Measurements from ENCODE around the gene FANCI. TPM values are rescaled to one million over a fixed set of nuclear protein-coding genes. Genes with fewer than 3 reads are reported as not detected.
A peak's percentile ranks its signal among the peaks of the same experiment; 100 is the strongest.
"Not testable (repeated sequence)": the region's sequence is repeated elsewhere in the genome, so short reads cannot be mapped to it uniquely, and the experiment has no call there.

Gene FANCI
- total RNA-seq, 1 experiment from 2014 or later, result 135 TPM

DNA sequence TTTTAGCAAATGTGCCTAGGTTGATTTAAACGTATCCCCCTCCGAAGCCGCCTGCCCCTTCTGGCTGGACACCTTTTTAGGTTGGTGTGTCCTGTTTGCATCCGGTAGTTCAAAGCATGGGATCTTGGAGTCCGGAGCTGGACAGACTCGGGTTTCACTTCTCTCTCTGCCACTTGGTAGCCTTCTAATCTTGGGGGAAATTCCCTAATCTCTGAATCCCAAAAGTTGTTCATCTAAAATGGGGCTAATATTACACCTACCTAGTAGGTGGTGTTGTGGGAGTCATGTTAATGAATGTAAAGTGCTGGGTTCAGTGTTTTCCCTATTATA is 760 bp downstream of the FANCI start:
- Histone ChIP-seq H3K4me1 (no peaks in the 10 kb centered on the region), H3K27ac (peak overlapping the region; percentile 57), H3K4me3 (peak overlapping the region; percentile 68), H3K36me3 (peaks cover 32% of the 10 kb centered on the region), H3K9me3 (replicated peaks) (peaks cover 3% of the 10 kb centered on the region), H3K27me3 (no peaks in the 10 kb centered on the region)
- DNase-seq, result no peak

DNA sequence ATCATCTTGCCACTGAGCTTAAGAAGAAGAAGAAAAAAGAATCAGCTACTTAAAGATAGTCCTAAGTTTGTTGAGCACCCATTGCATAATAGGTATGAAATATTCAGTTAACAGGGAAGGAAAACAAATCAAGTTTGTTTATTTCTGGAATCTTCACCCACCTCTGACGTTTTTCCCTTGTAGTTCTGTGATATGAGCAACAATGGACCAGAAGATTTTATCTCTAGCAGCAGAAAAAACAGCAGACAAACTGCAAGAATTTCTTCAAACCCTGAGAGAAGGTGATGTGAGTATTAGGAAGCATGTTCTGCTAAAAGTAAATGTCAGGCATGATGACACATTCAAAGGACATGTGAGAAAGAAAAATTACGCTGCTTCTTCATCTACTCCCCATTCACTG is 3.7 kb downstream of the FANCI start:
- Histone ChIP-seq H3K27me3 (no peaks in the 10 kb centered on the region), H3K27ac (no peak overlapping the region), H3K9me3 (replicated peaks) (peaks cover 5% of the 10 kb centered on the region), H3K4me3 (no peak overlapping the region), H3K36me3 (peaks cover 58% of the 10 kb centered on the region), H3K4me1 (no peaks in the 10 kb centered on the region)
- DNase-seq, result no peak

DNA sequence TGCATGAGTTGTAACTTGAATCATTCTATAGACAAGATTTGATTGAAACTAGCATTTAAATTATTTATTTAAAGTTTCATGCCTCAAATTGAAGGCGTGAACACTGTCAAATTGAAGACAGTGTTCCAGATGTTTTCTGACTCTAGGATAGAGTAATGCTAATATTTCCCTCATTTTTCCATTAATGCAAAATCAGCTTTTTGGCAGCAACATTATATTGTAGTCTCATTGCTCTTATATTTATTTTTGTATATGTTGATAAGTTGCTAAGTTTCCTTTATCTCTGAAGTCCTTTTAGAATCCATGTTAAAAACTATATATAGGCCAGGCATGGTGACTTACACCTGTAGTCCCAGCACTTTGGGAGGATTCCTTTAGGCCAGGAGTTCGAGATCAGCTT is 4.8 kb downstream of the FANCI start:
- H3K9me3 ChIP-seq (replicated peaks), result peaks cover 5% of the 10 kb centered on the region
- no peak overlapping the region for H3K4me3 ChIP-seq
- H3K36me3 ChIP-seq, result peaks cover 69% of the 10 kb centered on the region
- H3K4me1 ChIP-seq, result no peaks in the 10 kb centered on the region
- no peaks in the 10 kb centered on the region for H3K27me3 ChIP-seq
- no peak for DNase-seq
- no peak overlapping the region for H3K27ac ChIP-seq

DNA sequence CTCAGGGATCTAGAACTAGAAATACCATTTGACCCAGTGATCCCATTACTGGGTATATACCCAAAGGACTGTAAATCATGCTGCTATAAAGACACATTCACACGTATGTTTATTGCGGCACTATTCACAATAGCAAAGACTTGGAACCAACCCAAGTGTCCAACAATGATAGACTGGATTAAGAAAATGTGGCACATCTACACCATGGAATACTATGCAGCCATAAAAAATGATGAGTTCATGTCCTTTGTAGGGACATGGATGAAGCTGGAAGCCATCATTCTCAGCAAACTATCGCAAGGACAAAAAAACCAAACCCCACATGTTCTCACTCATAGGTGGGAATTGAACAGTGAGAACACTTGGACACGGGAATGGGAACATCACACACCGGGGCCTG is 6.4 kb downstream of the FANCI start:
- H3K4me1 ChIP-seq; H3K4me3 ChIP-seq; H3K27ac ChIP-seq; H3K9me3 ChIP-seq (replicated peaks); H3K27me3 ChIP-seq; DNase-seq: not testable (repeated sequence)
- peaks cover 84% of the 10 kb centered on the region for H3K36me3 ChIP-seq

DNA sequence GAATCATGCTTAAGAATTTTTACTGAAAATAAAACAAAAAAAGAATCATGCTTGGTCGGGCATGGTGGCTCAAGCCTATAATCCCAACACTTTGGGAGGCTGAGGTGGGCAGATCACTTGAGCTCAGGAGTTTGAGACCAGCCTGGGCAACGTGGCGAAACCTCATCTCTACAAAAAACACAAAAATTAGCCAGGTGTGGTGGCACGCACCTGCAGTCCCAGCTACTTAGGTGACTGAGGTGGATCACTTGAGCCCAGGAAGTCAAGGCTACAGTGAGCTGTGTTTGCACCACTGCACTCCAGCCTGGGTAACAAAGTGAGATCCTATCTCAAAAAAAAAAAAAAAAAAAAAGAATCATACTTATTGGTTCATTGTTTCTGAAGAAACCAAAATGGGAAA is 33.5 kb downstream of the FANCI start:
- not testable (repeated sequence) for H3K27me3 ChIP-seq; H3K4me3 ChIP-seq; DNase-seq; H3K4me1 ChIP-seq; H3K9me3 ChIP-seq (replicated peaks); H3K27ac ChIP-seq
- peaks cover 75% of the 10 kb centered on the region for H3K36me3 ChIP-seq

DNA sequence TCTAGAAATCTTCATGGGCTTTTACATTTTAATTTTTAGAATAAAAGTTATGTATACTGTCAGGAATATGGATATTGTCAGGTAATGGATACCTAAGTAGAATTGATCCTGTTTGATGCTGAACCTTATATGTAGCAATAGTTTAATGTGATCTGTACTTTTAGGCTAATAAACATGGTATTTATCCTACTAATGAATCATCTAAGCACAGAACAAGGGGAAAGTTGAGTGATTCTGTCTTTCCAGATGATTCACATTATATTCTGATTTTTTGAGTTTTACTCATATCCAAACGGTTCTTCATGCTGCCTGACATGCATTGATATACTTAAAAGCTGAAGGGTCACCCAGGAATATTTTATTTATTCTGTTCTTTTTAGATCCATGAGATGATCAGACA is 34.5 kb downstream of the FANCI start:
- H3K4me3 ChIP-seq, result no peak overlapping the region
- no peak overlapping the region for H3K27ac ChIP-seq
- H3K4me1 ChIP-seq, result no peaks in the 10 kb centered on the region
- no peak for DNase-seq
- H3K36me3 ChIP-seq, result peaks cover 76% of the 10 kb centered on the region
- no peaks in the 10 kb centered on the region for H3K27me3 ChIP-seq
- H3K9me3 ChIP-seq (replicated peaks), result no peaks in the 10 kb centered on the region

DNA sequence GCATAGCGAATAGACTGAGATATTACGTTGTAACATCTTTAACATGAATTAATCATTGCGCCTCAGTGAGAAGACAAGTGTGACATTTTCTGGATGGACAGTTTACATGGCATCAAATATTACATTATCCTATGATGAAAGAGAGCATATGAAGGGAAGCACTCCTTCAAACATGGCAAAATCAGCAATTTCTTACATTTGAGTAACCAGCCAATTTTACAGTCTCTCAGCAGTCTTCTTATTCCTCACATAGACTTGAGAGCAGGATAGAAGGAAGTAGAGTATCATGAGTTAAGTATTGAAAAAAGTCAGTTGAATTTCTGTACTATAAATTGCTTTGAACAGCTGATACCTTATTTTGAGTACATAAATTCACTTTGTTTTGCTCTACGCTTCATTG is 38.9 kb downstream of the FANCI start:
- Histone ChIP-seq H3K4me1 (no peaks in the 10 kb centered on the region), H3K4me3 (no peak overlapping the region), H3K27me3 (no peaks in the 10 kb centered on the region), H3K9me3 (replicated peaks) (no peaks in the 10 kb centered on the region), H3K36me3 (peaks cover 73% of the 10 kb centered on the region), H3K27ac (no peak overlapping the region)
- DNase-seq, result no peak

DNA sequence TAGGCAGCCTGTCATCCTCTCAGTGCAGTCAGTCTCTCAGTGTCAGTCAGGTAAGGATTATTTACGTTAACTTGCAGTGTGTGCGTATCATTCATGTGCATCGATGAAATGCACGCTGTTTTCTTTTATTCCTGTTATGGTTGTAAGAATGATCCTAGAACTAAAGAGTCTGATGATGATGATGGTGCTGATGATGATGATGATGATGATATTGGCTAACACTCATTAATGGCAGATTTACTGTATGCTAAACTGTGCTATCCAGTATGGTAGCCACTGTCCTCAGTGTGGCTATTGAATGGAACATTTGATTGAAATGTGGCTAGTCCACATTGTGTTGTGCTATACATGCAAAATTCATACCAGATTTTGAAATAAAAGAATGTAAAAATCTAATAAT is 39.4 kb downstream of the FANCI start:
- DNase-seq, result no peak
- Histone ChIP-seq H3K27ac (no peak overlapping the region), H3K27me3 (no peaks in the 10 kb centered on the region), H3K4me3 (no peak overlapping the region), H3K36me3 (peaks cover 74% of the 10 kb centered on the region), H3K4me1 (no peaks in the 10 kb centered on the region), H3K9me3 (replicated peaks) (no peaks in the 10 kb centered on the region)

DNA sequence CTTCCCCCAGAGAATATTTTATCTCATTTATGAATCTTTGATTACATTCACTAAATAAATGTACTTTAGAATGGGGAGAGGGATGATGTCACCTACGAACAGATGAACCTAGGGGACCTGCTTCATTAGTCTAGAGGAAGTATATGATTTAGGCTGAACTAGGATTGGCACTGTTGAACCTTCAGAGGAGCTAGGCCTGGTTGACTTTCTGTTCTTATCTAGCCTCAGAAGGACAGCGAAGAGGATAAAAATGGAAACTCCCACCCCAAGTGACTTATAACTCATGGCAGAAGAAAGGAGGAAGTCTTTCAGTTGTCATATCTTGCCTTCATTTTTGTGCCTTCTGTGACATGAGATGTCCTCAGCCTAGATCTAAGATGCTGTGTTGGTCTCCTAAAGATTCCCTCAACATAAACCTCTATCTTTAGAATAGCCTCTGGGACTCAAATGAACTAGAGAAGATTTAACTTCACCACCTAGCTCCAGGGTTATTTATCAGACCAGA is 48.2 kb downstream of the FANCI start:
- H3K27me3 ChIP-seq, result no peaks in the 10 kb centered on the region
- H3K4me1 ChIP-seq, result no peaks in the 10 kb centered on the region
- no peak overlapping the region for H3K4me3 ChIP-seq
- no peak overlapping the region for H3K27ac ChIP-seq
- peaks cover 76% of the 10 kb centered on the region for H3K36me3 ChIP-seq
- DNase-seq, result no peak
- no peaks in the 10 kb centered on the region for H3K9me3 ChIP-seq (replicated peaks)

DNA sequence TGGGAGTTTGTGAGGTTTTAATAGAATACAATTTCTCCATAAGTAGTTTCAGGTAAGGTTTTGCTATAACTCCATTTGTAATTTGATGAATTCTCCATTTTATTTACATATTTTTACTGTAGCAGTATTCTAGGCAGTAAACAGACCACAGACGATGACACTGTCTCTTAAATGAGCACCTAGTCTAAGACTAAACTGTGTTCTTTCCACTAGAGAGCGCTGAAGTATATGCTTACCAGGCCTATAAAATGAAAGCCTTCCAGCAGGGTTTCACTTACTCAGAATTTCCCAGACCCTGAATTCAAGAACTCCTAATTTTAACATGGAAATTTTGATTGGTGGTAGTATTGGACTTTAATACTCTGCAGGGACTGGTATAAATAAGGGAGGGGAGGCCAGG is 49.2 kb downstream of the FANCI start:
- Histone ChIP-seq H3K36me3 (peaks cover 69% of the 10 kb centered on the region), H3K4me3 (no peak overlapping the region), H3K4me1 (no peaks in the 10 kb centered on the region), H3K27ac (no peak overlapping the region), H3K9me3 (replicated peaks) (no peaks in the 10 kb centered on the region), H3K27me3 (no peaks in the 10 kb centered on the region)
- no peak for DNase-seq

DNA sequence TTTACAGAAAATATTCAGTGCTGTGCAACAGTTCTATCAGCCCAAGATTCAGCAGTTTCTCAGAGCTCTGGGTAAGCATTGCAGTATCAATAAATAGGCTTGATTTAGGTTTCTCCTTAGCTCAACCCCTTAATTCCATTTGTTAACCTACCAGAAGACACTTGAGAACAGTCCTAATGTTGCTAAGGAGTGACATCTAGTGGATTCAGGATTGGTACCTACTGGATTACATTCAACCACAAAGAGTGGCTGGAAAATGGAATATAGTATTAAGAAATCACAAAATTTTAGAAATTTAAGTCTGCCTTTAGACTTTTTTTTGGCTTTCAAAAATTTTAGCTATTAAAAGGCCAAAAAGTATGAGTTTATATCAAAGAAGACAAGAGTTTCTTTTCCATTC is 56.1 kb downstream of the FANCI start:
- H3K27me3 ChIP-seq, result no peaks in the 10 kb centered on the region
- no peak overlapping the region for H3K4me3 ChIP-seq
- no peaks in the 10 kb centered on the region for H3K4me1 ChIP-seq
- DNase-seq, result no peak
- H3K27ac ChIP-seq, result no peak overlapping the region
- H3K9me3 ChIP-seq (replicated peaks), result no peaks in the 10 kb centered on the region
- peaks cover 54% of the 10 kb centered on the region for H3K36me3 ChIP-seq

DNA sequence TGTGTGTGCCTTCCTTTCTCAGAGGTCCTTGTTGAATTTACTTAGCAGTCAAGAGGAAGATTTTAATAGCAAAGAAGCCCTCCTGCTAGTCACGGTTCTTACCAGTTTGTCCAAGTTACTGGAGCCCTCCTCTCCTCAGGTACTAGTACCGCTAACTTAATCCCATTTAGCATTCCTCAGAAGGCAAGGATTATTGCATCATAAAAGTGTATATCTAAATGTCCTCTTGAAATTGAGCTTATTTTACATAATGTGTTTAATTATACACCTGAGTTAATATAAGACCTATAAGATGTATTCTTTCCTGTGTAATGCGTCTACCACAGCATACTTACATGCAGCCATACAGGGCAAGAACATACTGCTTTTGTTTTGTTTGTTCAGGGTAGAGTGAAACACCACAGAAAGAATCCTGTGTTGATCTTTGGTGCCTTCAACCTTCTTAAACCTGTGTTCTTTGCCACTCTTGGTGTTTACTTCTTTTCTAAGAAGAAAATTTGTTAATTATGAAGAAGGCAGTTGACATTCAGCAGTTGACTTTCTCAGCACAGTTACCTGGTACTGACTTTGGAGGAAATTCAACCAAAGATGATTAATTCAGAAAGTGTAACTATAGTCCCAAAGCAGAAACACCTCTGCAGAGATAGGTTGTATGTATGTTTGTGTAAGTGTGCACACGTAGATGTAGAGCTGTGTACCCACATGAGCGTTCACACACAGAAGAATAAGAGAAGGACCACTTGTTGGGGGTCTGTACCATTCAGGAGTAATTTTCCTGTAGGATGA is 57.7 kb downstream of the FANCI start:
- Histone ChIP-seq H3K4me1 (no peaks in the 10 kb centered on the region), H3K27ac (no peak overlapping the region), H3K27me3 (no peaks in the 10 kb centered on the region), H3K36me3 (peaks cover 60% of the 10 kb centered on the region), H3K4me3 (no peak overlapping the region), H3K9me3 (replicated peaks) (no peaks in the 10 kb centered on the region)
- no peak for DNase-seq

DNA sequence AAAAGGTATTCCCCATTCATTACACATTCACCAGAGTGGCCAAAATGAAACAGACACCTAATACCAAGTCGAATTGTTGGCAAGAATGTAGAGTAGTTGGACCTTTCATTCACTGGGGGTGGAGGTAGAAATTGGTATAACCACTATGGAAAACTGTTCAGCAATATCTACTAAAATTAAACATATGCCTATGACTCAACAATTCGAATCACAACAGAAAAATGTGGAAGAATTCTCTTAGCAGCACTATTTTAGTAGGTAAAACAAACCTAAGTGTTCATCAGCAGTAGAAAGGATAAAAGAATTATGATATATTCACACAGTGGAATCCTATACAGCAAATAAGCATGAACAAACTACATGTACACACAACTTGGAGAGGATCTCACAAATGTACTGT is 60.2 kb downstream of the FANCI start:
- Histone ChIP-seq H3K4me1 (no peaks in the 10 kb centered on the region), H3K9me3 (replicated peaks) (no peaks in the 10 kb centered on the region), H3K27ac (no peak overlapping the region), H3K27me3 (no peaks in the 10 kb centered on the region), H3K4me3 (no peak overlapping the region), H3K36me3 (peaks cover 74% of the 10 kb centered on the region)
- DNase-seq, result no peak

DNA sequence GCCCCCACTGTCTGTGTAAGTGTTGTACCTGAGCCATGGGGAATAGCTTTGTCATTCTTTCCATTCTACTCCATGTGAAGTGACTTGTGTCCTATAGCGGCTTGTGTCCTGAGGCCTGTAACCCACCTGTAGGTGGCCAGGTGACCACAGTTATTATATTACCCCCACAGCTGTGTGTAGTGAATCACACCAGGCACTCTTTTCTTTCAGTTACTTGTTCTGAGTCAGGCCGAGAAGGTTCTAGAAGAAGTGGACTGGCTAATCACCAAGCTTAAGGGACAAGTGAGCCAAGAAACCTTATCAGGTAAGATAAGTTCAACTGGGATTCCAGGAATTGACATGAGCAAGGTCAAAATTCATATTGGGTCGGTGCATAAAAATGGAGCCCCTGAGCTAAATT is 61.6 kb downstream of the FANCI start:
- no peak overlapping the region for H3K27ac ChIP-seq
- DNase-seq, result no peak

DNA sequence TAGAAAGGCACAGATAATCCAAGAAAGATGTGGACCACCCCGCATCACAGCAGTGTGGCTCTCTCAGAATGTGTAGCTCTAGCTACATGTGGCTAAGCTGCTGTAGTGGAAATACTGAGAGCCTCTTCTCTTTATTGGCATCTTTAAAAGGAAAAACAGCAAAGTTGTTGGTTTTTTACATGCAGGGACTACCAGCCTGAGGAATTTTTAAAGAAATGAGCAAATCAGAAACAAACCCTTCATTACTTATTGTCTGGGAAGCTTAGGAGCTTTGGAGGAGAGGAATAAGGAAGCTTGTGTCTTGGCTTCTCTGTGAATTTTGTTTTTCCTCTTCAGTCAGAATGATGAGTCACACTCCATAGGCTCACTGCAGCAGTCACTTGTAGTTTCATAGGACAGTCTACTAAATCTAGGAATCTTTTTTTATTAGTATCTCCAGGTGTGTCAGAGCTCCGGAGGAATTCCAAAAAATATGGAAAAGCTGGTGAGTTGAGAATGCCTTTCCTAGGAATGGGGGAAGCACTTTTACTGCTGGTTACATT is 63.3 kb downstream of the FANCI start:
- Histone ChIP-seq H3K4me1 (no peaks in the 10 kb centered on the region), H3K27ac (no peak overlapping the region), H3K4me3 (no peak overlapping the region), H3K27me3 (no peaks in the 10 kb centered on the region), H3K9me3 (replicated peaks) (no peaks in the 10 kb centered on the region), H3K36me3 (peaks cover 80% of the 10 kb centered on the region)
- DNase-seq, result no peak

More for the DNA sequence above, 61.6 kb downstream of the FANCI start:
- H3K36me3 ChIP-seq, result peaks cover 84% of the 10 kb centered on the region
- no peak overlapping the region for H3K4me3 ChIP-seq
- H3K9me3 ChIP-seq (replicated peaks), result no peaks in the 10 kb centered on the region
- H3K4me1 ChIP-seq, result no peaks in the 10 kb centered on the region
- no peaks in the 10 kb centered on the region for H3K27me3 ChIP-seq

DNA sequence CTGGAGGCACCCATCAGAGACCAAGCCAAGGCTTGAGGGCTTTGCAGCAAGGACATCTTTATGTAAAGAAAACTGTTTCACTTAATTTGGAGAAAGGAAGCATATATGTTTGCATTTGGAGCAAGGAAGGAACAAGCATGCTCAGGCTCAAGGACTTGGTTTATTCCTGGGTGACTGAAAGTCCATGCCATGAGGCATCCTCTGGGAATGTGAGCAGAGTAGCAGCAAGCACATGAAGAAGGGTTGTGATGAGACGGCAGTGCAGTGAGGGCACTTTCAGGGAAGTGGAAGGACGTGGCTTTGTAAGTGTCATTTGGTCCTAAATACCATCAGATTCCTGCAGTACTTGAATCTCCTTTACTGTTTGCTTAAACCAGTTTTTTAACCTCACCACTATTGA is 64.0 kb downstream of the FANCI start:
- H3K27ac ChIP-seq, result no peak overlapping the region

More for the DNA sequence above, 64.0 kb downstream of the FANCI start:
- H3K4me1 ChIP-seq, result no peaks in the 10 kb centered on the region
- peaks cover 84% of the 10 kb centered on the region for H3K36me3 ChIP-seq
- H3K9me3 ChIP-seq (replicated peaks), result no peaks in the 10 kb centered on the region
- DNase-seq, result no peak
- H3K27me3 ChIP-seq, result no peaks in the 10 kb centered on the region
- no peak overlapping the region for H3K4me3 ChIP-seq

Data from SJCRH30 (cell line).